Gastroesophageal sphincter (tissue), 4 donors: ENCODE results near the gene LORICRIN. TPM values are rescaled to one million over a fixed set of nuclear protein-coding genes. Genes with fewer than 3 reads are reported as not detected.

Experiments used
- ATAC-seq: fragments of 150-250 bp; one replicate; pipeline ENCODE4 v1.9.1; 2016; ENCODE audit warnings: mild to moderate bottlenecking, moderate library complexity
- H3K27ac ChIP-seq, 4 donors: fragments of 200-600 bp; sonication (generic) in 3 of 4; 1 replicate in 3 of 4; 2 replicates in 1 of 4; pipeline ENCODE4 v1.5.1; 2016 to 2019
- H3K27me3 ChIP-seq: fragments of 200-600 bp; sonication (generic); one replicate; pipeline ENCODE4 v1.5.1; 2019
- H3K36me3 ChIP-seq, 2 donors: fragments of 200-600 bp; sonication (generic); one replicate each; pipeline ENCODE4 v1.5.1; 2019; ENCODE audit warnings: control low read depth in 1 of 2
- H3K4me1 ChIP-seq, 3 donors: fragments of 200-600 bp; sonication (generic); 1 replicate in 2 of 3; 2 replicates in 1 of 3; pipeline ENCODE4 v1.5.1; 2016 to 2019; ENCODE audit warnings: control low read depth in 2 of 3
- H3K4me3 ChIP-seq, 2 donors: fragments of 200-600 bp; sonication (generic); one replicate each; pipeline ENCODE4 v1.5.1; 2019; ENCODE audit warnings: mild to moderate bottlenecking in 1 of 2, moderate library complexity in 1 of 2
- H3K9me3 ChIP-seq, 3 donors: fragments of 200-600 bp; sonication (generic); one replicate each; pipeline ENCODE4 v1.5.1; 2017 to 2019; ENCODE audit warnings: control low read depth in 2 of 3
- EP300 ChIP-seq: sonication (generic); formaldehyde crosslinking; IDR thresholded peaks from one replicate; pipeline ENCODE4 v1.6.1; 2017; ENCODE audit warnings: antibody characterized with exemption, mild to moderate bottlenecking
- POLR2A ChIP-seq, 2 donors: fragments of 450-650 bp; IDR thresholded peaks; one replicate each; pipeline ENCODE4 v1.6.1; 2017; ENCODE audit warnings: antibody characterized with exemption in 2 of 2, mild to moderate bottlenecking in 2 of 2, moderate library complexity in 1 of 2
- POLR2AphosphoS5 ChIP-seq: sonication (generic); formaldehyde crosslinking; IDR thresholded peaks from one replicate; pipeline ENCODE4 v1.6.1; 2017; ENCODE audit warnings: antibody characterized with exemption
- WGBS, 2 donors: methylation state at CpG; one replicate each; pipeline ENCODE4 v1.1.5; 2018; ENCODE audit warnings: low coverage in 1 of 2; 5-methylcytosine and 5-hydroxymethylcytosine counted together
- total RNA-seq, 4 donors: library from RNA; depleted of rRNA; stranded (reverse); fragments of >200 nt; gene quantifications; one replicate each; pipeline ENCODE4 v1.1.0, GENCODE V29; 2016
- TF ChIP-seq, protein P1 (sequence below), 4 experiments: fragments of 200-600 bp in 2 of 4; fragments of 450-650 bp in 2 of 4; sonication (generic) in 1 of 4; IDR thresholded peaks; one replicate each; pipeline ENCODE4 v1.5.1; 2017 to 2019; ENCODE audit warnings: antibody characterized with exemption in 4 of 4, mild to moderate bottlenecking in 2 of 4, moderate library complexity in 2 of 4

LORICRIN gene
- total RNA-seq, 4 donors from 2014 or later = not detected

- WGBS, 2 donors = 74 to 86% methylated on average over 12 to 16 of the region's 22 CpGs
- peaks cover 25% of the 10 kb centered on the region for H3K27me3 ChIP-seq
- H3K36me3 ChIP-seq = no peaks in the 10 kb centered on the region
- TF ChIP-seq, protein P1, sequence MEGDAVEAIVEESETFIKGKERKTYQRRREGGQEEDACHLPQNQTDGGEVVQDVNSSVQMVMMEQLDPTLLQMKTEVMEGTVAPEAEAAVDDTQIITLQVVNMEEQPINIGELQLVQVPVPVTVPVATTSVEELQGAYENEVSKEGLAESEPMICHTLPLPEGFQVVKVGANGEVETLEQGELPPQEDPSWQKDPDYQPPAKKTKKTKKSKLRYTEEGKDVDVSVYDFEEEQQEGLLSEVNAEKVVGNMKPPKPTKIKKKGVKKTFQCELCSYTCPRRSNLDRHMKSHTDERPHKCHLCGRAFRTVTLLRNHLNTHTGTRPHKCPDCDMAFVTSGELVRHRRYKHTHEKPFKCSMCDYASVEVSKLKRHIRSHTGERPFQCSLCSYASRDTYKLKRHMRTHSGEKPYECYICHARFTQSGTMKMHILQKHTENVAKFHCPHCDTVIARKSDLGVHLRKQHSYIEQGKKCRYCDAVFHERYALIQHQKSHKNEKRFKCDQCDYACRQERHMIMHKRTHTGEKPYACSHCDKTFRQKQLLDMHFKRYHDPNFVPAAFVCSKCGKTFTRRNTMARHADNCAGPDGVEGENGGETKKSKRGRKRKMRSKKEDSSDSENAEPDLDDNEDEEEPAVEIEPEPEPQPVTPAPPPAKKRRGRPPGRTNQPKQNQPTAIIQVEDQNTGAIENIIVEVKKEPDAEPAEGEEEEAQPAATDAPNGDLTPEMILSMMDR (IDR thresholded peaks at IDR 0.05) = no peak
- TF ChIP-seq POLR2AphosphoS5 = no peak
- TF ChIP-seq EP300 = no peak
- TF ChIP-seq POLR2A (IDR thresholded peaks at IDR 0.05) = no peak
- ATAC-seq = no peak
- H3K4me1 ChIP-seq = no peaks in the 10 kb centered on the region
- H3K4me3 ChIP-seq = no peak overlapping the region
- no peak overlapping the region for H3K27ac ChIP-seq
- H3K9me3 ChIP-seq = no peaks in the 10 kb centered on the region
Observed at GRCh38 chr1:153306303-153307220, 47.1 kb downstream of the LORICRIN start.

DNA sequence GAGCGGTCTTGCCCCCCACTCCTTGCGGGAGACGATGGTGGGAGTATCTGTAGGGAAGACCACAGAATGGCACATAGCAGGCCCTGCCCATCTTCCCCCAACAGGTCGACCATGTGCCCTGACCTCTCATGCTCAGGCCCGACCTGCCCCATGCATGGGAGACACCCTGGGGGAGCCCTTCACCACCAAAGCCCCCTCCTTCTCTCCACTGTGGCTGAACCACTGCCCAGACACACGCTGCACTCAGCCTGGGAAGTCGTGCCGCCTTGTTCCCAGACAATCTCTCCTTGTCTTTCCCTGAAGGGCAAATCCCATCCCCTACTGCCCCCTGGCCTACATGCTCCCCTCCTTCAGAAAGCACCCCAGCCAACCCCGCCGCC is 47.7 kb downstream of the LORICRIN start:
- Histone ChIP-seq H3K27ac (no peak overlapping the region), H3K36me3 (no peaks in the 10 kb centered on the region), H3K27me3 (peaks cover 25% of the 10 kb centered on the region), H3K4me3 (no peak overlapping the region), H3K9me3 (no peaks in the 10 kb centered on the region), H3K4me1 (no peaks in the 10 kb centered on the region)
- TF ChIP-seq, protein P1 (IDR thresholded peaks at IDR 0.05) = no peak
- TF ChIP-seq POLR2AphosphoS5 (no peak), POLR2A (IDR thresholded peaks at IDR 0.05) (no peak), EP300 (no peak)
- no peak for ATAC-seq
- WGBS, 2 donors = 79% methylated on average over 9 of the region's 10 CpGs; no CpG with 5 or more reads in 1 of the 2 donors

- no peak for TF ChIP-seq EP300
- no peak for TF ChIP-seq POLR2AphosphoS5
- TF ChIP-seq, protein P1 (IDR thresholded peaks at IDR 0.05) = no peak
- no peak for TF ChIP-seq POLR2A (IDR thresholded peaks at IDR 0.05)
Observed at GRCh38 chr1:153308540-153308939, 49.1 kb downstream of the LORICRIN start.

GRCh38 chr1:153309441-153309840 is 50.0 kb downstream of the LORICRIN start:
- H3K4me1 ChIP-seq = no peaks in the 10 kb centered on the region
- 83 to 86% methylated on average over 1 of the region's 2 CpGs for WGBS, 2 donors
- H3K36me3 ChIP-seq = no peaks in the 10 kb centered on the region
- no peaks in the 10 kb centered on the region for H3K9me3 ChIP-seq
- no peak overlapping the region for H3K27ac ChIP-seq
- ATAC-seq = no peak
- TF ChIP-seq EP300 (no peak), POLR2A (IDR thresholded peaks at IDR 0.05) (no peak), POLR2AphosphoS5 (no peak)
- TF ChIP-seq, protein P1 (IDR thresholded peaks at IDR 0.05) = no peak
- H3K4me3 ChIP-seq = no peak overlapping the region
- H3K27me3 ChIP-seq = peaks cover 19% of the 10 kb centered on the region

More at GRCh38 chr1:153308540-153308939, 49.1 kb downstream of the LORICRIN start:
- no peaks in the 10 kb centered on the region for H3K36me3 ChIP-seq
- no peaks in the 10 kb centered on the region for H3K9me3 ChIP-seq
- ATAC-seq = no peak
- 80% methylated on average over 1 of the region's 2 CpGs; no CpG with 5 or more reads in 1 of the 2 donors for WGBS, 2 donors
- H3K27me3 ChIP-seq = peaks cover 25% of the 10 kb centered on the region
- no peaks in the 10 kb centered on the region for H3K4me1 ChIP-seq
- H3K27ac ChIP-seq = no peak overlapping the region
- no peak overlapping the region for H3K4me3 ChIP-seq

DNA sequence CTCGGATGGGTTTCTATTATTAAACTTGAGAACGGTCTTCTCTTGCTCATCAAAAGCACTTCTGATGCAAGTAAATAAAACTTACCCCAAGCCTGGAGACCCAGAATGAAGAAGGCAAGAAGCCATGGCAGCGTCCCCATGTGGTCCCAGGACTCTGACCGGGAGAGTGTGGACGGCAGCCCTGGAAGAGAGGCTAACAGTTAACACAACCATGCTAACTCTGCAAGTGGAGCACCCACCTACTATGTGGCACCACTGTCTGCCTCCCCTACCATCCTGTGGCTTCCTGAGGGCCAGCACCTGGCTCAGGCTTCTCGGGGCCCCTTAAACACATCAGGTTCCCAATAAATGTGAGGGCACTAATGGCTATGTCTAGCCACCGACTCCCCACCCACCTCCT is 51.0 kb downstream of the LORICRIN start:
- TF ChIP-seq, protein P1 (IDR thresholded peaks at IDR 0.05) = no peak
- no peak for TF ChIP-seq POLR2A (IDR thresholded peaks at IDR 0.05)
- TF ChIP-seq EP300 = no peak
- TF ChIP-seq POLR2AphosphoS5 = no peak
- H3K4me1 ChIP-seq = no peaks in the 10 kb centered on the region
- no peak for ATAC-seq
- WGBS, 2 donors = 70% methylated on average over 2 to 5 of the region's 7 CpGs
- H3K4me3 ChIP-seq = no peak overlapping the region
- no peaks in the 10 kb centered on the region for H3K36me3 ChIP-seq
- peaks cover 19% of the 10 kb centered on the region for H3K27me3 ChIP-seq
- peaks cover 0 to 5% (median 0%) of the 10 kb centered on the region in 3 donors for H3K9me3 ChIP-seq
- no peak overlapping the region for H3K27ac ChIP-seq
